Stimulated activated naive CD4-positive, alpha-beta T cell treated with Interleukin-2 at 50 U/mL for 16 hours (primary cell): ENCODE results near the gene MYOCD.

Source experiments
- DNase-seq: peaks from one replicate; lab custom pipeline; 2025; lab: John Stamatoyannopoulos, UW

The MYOCD gene

DNA sequence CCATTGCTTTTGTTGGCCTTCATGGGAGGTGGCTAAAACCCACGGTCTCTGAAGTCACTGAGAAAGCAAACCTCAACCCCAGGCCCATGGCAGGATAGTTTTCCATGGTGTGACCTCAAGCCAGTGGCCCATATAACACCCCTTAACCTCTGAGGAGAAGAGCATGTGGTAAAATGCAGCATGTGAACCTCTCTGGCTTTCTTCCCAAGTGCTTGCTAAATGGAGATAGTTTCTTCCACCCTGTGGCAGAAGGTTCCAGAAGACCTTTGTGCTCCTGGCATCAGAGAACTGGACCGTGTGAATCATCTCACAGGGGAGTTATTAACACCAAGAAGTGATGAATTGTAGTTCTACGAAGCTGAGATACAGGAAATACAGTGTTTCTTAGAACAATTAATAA is 47.3 kb downstream of the MYOCD start:
- no peak for DNase-seq

GRCh38 chr17:12719948-12720347 is 54.3 kb downstream of the MYOCD start:
- no peak for DNase-seq

- no peak for DNase-seq
These were observed 55.9 kb downstream of the MYOCD start for GRCh38 chr17:12721581-12721980.

DNA sequence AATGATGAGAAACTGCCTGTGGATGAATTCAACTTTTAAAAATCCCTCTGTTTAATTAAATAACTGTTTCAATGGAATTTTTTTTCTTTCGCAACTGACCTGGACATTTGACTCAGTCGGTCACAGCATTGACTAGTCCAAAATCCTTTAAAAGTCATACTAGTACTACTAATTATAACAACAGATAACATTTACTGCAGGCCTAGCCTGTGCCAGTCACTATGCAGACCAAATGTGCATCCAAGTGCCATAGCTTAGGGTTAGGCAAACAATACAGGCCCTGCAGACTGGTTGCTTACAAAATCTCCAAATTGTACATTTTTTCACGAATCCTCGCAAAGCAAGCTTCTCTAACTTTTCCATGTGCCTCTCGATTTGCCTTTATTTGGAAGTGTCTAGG is 56.6 kb downstream of the MYOCD start:
- no peak for DNase-seq

- DNase-seq = no peak
These were observed 60.4 kb downstream of the MYOCD start for GRCh38 chr17:12726131-12726530.

DNA sequence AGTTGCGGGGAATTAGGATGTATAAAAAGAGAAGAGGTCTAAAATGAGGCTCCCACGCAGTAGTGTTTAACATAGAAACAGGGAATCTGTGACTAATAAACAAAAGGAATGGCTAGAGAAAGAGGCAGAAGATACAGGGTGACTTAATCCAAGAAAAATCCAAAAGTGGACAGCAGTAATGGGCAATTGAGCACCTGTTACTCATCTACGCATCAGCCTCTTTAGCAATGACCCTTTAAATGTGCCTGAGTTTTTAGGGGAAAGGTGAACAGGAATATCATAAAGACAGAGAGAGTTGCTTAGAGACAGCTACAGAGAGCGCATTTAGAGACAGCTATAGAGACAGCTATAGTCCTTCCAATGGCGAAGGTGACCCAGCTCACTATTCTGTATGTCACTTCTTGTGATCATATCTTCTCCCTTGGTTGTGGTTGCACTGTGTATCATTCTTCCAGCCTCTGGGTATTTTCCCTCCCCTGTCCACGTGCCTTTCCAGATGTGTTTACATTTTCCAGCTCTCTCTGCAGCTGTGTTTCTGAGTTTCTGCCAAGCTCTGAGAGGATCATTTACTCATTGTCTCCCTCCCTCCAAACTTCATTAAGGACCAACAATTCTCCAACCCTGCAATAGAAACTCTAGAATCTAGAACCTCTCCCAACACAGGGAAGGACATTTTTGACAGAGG is 61.5 kb downstream of the MYOCD start:
- DNase-seq = no peak

DNA sequence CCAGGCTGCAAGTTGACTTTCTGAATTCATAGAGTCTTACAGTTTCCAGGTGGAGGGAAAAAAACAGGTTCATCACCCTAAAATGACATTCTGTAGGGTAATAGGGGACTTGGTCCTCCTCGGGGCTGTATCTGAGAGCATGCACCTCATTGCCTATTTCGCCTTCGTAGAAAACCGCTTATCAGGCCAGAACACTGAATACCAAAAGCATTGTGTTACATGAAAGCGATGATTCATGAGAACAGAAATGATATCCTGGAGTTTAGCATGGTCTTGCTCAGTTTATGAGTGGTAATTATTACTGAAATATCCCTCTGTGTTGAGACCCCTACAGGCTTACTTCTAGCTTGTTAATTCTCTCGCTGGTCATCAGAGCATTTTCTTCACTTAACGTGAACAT is 62.2 kb downstream of the MYOCD start:
- DNase-seq = no peak

DNA sequence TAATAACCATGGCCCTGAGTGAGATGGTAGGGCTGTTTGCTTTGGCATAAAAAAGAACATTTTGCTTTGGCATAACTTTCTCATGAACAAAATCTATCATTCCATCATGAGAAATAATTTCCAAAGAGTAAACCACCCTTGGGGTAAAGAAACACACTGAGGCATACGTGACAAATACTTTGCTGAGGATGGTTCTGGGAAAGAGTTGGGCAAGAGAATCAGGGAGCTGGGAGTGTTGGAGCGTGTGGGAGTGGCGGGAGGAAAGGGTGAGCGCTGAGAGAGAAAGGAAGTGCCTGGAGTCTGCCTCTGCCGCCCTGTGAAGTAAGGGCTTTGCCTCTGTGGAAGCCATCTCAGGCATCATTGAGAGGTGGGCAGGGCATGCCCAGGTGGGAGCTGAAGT is 63.4 kb downstream of the MYOCD start:
- DNase-seq = no peak

- DNase-seq = no peak
These were observed 64.7 kb downstream of the MYOCD start for GRCh38 chr17:12730421-12730820.

- no peak for DNase-seq
These were observed 65.3 kb downstream of the MYOCD start for GRCh38 chr17:12730931-12731521.

- no peak for DNase-seq
These were observed 66.1 kb downstream of the MYOCD start for GRCh38 chr17:12731839-12732238.

DNA sequence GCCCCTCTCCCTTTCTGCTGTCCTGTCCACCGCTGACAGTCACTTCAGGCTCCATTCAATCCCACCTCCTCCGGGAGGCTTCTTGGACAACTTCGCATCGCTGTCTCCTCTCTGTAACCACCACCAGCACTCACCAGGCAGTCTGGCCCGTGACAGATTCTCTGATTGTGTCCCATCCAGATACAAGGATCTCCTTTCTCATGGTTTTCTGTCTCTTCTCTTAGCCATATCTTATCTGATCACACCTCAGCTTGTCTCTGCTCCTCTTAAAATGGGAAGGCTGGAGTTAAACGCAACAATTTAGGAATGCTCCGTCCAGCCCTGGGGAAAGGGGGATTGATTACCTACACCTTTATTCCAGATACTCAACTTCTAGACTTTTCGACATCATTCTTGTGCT is 66.7 kb downstream of the MYOCD start:
- no peak for DNase-seq

DNA sequence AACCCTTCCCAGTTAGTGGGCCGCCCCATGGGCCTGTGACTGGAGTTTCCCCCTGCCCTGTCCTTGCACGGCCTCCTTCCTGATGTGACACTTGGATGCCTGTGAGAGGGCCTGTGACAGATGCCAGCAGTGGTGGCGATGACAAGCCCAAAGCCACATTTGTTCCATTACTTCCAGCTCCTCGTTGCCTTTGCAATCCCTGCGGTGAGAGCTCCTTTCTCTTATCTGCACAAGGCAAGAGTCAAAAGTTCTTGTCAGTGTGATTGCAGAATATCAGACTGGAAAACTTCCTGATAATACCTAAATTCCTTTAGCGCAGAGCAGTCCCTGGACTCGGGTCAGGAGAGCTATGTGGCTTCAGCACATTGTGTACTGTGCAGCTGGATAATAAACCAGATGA is 69.2 kb downstream of the MYOCD start:
- no peak for DNase-seq

DNA sequence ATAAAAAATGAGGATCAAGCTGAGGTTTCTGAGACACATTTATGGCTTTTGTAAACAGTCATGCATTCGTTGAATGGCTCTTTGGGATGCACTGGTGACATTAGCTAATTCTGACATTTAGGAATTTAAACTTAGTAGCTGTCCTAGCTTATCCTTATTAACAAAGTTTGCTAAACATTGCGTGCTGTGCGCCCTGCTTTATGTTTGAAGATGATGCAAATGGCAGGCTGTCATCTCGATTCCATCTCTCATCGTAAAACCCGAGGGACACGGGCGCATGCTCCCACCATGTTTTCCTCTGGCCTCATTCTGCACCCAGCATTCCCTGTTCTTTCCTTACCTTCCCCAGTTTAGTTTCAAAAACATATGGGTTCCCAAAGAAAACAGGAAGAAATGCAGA is 69.8 kb downstream of the MYOCD start:
- DNase-seq = no peak

DNA sequence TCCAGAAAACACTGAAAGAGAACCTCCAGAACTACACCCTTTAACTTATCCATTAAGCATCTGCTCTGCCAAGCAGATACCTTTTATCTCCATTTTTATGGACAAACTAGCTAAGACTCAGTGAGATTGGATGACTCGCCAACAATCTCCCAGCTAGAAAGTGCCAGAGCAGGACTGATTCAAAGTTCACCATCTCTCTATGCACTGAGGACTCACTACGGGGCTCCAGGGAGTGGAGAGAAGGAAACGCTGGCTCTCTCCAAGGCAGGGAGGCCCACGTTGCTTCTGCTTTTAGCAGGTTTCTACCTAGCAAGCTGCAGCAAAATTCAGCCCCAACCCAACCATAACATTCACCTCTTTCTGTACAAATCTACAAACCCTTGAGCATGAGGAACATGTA is 70.8 kb downstream of the MYOCD start:
- no peak for DNase-seq

GRCh38 chr17:12737740-12738469 is 72.2 kb downstream of the MYOCD start:
- DNase-seq = no peak

- DNase-seq = no peak
These were observed 72.9 kb downstream of the MYOCD start for GRCh38 chr17:12738624-12739023.

GRCh38 chr17:12739500-12739899 is 73.8 kb downstream of the MYOCD start:
- DNase-seq = no peak

- DNase-seq = no peak
These were observed 77.4 kb downstream of the MYOCD start for GRCh38 chr17:12743046-12743445.

DNA sequence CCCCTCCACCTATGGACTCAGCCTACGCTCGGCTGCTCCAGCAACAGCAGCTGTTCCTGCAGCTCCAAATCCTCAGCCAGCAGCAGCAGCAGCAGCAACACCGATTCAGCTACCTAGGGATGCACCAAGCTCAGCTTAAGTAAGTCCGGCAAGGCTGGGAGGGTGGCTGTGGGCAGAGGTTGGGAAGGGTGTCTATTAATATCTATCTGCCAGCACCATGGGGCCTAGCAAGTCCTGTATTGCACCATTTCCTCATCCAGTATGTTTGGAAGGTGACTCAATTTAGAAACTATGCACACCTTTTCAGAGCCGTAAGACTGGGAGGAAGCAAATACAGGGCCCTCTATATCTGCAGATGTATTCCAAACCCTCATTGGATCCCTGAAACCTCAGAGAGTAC is 78.6 kb downstream of the MYOCD start:
- DNase-seq = no peak

DNA sequence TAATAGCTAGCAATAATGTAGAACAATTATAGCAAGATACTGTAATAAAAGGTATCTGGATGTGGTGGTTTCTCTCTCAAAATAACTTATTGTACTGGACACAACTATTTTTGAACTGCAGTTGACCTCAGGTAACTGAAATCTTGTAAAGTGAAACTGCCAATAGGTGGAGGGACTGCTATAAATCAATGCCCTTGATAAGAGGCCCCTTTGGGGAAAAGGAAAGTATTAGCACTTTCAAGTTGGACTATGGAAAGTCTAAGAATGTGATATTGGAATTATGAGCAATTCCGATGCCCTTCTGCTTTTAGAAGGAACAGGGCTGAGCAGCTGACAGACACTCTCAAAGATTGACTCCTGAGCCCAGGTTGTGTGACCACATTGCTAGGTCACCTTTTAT is 79.1 kb downstream of the MYOCD start:
- no peak for DNase-seq

DNA sequence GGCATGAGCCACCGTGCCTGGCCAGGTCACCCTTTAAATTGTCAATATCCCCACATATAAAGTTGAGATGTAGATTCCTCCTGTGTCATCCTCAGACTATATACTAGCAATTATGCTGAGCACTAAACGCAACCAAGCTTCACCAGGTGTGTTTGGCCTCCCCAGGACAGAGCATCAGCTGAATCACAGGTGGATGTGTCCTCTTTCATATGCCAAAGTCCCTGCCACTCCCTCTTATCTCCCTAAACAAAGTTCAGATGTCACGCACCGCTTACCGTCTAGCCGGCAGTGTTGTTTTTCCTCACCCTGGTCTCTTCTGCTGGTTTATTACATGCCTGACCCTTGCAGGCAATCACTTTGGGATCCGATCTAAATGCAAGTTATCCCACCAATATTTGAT is 79.8 kb downstream of the MYOCD start:
- no peak for DNase-seq

GRCh38 chr17:12756786-12757185 is 91.1 kb downstream of the MYOCD start:
- DNase-seq = no peak

DNA sequence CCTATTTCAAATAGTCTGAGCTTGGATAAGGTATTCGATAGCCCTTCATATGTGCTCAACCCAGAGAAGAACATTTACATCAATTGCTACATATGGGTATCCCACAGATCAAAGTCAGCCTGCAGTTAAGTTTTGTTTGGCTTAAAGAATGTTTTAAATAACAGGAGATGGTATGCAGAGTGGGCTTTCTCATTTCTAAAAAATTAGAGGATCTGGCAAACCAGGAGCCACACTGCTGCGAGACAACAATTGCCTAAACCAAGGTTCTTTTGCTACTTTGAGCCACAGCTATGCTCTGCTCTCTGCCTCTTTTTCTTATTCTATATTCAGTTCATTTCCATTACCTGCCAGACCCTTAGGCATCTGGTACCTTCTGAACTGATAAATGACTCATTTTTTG is 93.4 kb downstream of the MYOCD start:
- DNase-seq = no peak
